HG02852 (cell line): Measurements from ENCODE around the gene PSMB2.
"Not testable (repeated sequence)": the region's sequence is repeated elsewhere in the genome, so short reads cannot be mapped to it uniquely, and the experiment has no call there.

Experiments used
- ATAC-seq: cut with Tn5 transposase; IDR thresholded peaks from one replicate; pipeline ENCODE4 v1.9.1; 2021; ENCODE audit warnings: mild to moderate bottlenecking, moderate library complexity; ENCODE audit not compliant: unreplicated experiment

Gene PSMB2

GRCh38 chr1:35594005-35594760, 47.1 kb downstream of the PSMB2 start:
- ATAC-seq: no peak

GRCh38 chr1:35592991-35593769, 48.1 kb downstream of the PSMB2 start:
- no peak for ATAC-seq

- ATAC-seq: no peak
Measured at GRCh38 chr1:35591211-35591610, 50.1 kb downstream of the PSMB2 start.

GRCh38 chr1:35590476-35591040, 50.8 kb downstream of the PSMB2 start:
- no peak for ATAC-seq

- no peak for ATAC-seq
Measured at GRCh38 chr1:35589516-35590427, 51.6 kb downstream of the PSMB2 start.

GRCh38 chr1:35588197-35588910, 53.0 kb downstream of the PSMB2 start:
- no peak for ATAC-seq

GRCh38 chr1:35587736-35588135, 53.6 kb downstream of the PSMB2 start:
- no peak for ATAC-seq

GRCh38 chr1:35586808-35587207, 54.5 kb downstream of the PSMB2 start:
- no peak for ATAC-seq

GRCh38 chr1:35585805-35586204, 55.5 kb downstream of the PSMB2 start:
- ATAC-seq: not testable (repeated sequence)

- ATAC-seq: no peak
Measured at GRCh38 chr1:35585281-35585680, 56.0 kb downstream of the PSMB2 start.

- ATAC-seq: not testable (repeated sequence)
Measured at GRCh38 chr1:35581621-35582020, 59.7 kb downstream of the PSMB2 start.

- no peak for ATAC-seq
Measured at GRCh38 chr1:35580949-35581388, 60.4 kb downstream of the PSMB2 start.

- peak; percentile 56 for ATAC-seq
Measured at GRCh38 chr1:35577071-35577998, 64.0 kb downstream of the PSMB2 start.

GRCh38 chr1:35576766-35577070, 64.6 kb downstream of the PSMB2 start:
- ATAC-seq: not testable (repeated sequence)

- no peak for ATAC-seq
Measured at GRCh38 chr1:35576061-35576765, 65.1 kb downstream of the PSMB2 start.

GRCh38 chr1:35575416-35575958, 65.8 kb downstream of the PSMB2 start:
- no peak for ATAC-seq

GRCh38 chr1:35574655-35575415, 66.5 kb downstream of the PSMB2 start:
- no peak for ATAC-seq
